Muscle of leg (tissue), 11 donors: ENCODE measurements around the gene GPR107. TPM values are rescaled to one million over a fixed set of nuclear protein-coding genes. Genes with fewer than 3 reads are reported as not detected.

Experiments used
- DNase-seq: peaks from one replicate; pipeline ENCODE4 v3.0.0; 2013
- H3K27ac ChIP-seq: one replicate; pipeline ENCODE4 v1.5.1; 2013; ENCODE audit warnings: mild to moderate bottlenecking, low read length, control low read depth
- H3K27me3 ChIP-seq: one replicate; pipeline ENCODE4 v1.6.1; 2013; ENCODE audit warnings: low read length; ENCODE audit not compliant: control insufficient read depth, insufficient read depth
- H3K36me3 ChIP-seq: one replicate; pipeline ENCODE4 v1.6.1; 2013; ENCODE audit warnings: low read length; ENCODE audit not compliant: control insufficient read depth, insufficient read depth
- H3K4me1 ChIP-seq: one replicate; pipeline ENCODE4 v1.6.1; 2013; ENCODE audit warnings: low read length; ENCODE audit not compliant: control insufficient read depth, insufficient read depth
- H3K4me3 ChIP-seq: one replicate; pipeline ENCODE4 v1.5.1; 2013; ENCODE audit warnings: low read length, control low read depth
- H3K9me3 ChIP-seq: replicated peaks from 2 replicates; pipeline ENCODE4 v1.6.1; 2013; ENCODE audit warnings: low read depth, low read length; ENCODE audit not compliant: control insufficient read depth
- WGBS: methylation state at CpG from one replicate; pipeline ENCODE4 v1.1.5; 2013; ENCODE audit warnings: missing lambda C conversion rate; ENCODE audit not compliant: insufficient coverage; 5-methylcytosine and 5-hydroxymethylcytosine counted together
- polyA plus RNA-seq, 8 donors: library from polyadenylated mRNA; unstranded; fragments of 120-200 nt; gene quantifications; one replicate each; pipeline versions ENCODE4 v1.2.1 to v1.2.3, GENCODE V29; 2013; ENCODE audit warnings: inconsistent platforms in 1 of 8, low replicate concordance in 1 of 8; ENCODE audit not compliant: insufficient read length in 8 of 8, insufficient read depth in 1 of 8
- total RNA-seq: library from RNA; stranded (reverse); fragments of 120-200 nt; gene quantifications from one replicate; pipeline ENCODE4 v1.2.4, GENCODE V29; 2013

The GPR107 gene
- total and polyA plus RNA-seq, 9 donors, result 17.9 to 42.1 (median 35.7) TPM

- Histone ChIP-seq H3K27ac (peak overlapping the region; percentile 7), H3K36me3 (no peaks in the 10 kb centered on the region), H3K4me1 (peaks cover 48% of the 10 kb centered on the region), H3K9me3 (no peaks in the 10 kb centered on the region), H3K4me3 (no peak overlapping the region), H3K27me3 (peaks cover 12% of the 10 kb centered on the region)
- DNase-seq, result no peak
- WGBS, result 64% methylated on average over 18 of the region's 24 CpGs
Observed at GRCh38 chr9:130143279-130143893, 89.7 kb downstream of the GPR107 start.

GRCh38 chr9:130143958-130144366 is 90.3 kb downstream of the GPR107 start:
- H3K9me3 ChIP-seq, result no peaks in the 10 kb centered on the region
- H3K27me3 ChIP-seq, result peaks cover 12% of the 10 kb centered on the region
- H3K36me3 ChIP-seq, result no peaks in the 10 kb centered on the region
- no peak overlapping the region for H3K4me3 ChIP-seq
- 7% methylated on average over 14 of the region's 14 CpGs for WGBS
- H3K27ac ChIP-seq, result peak overlapping the region; percentile 7
- H3K4me1 ChIP-seq, result peaks cover 42% of the 10 kb centered on the region
- peak; percentile 65 for DNase-seq

- DNase-seq, result no peak
- H3K27ac ChIP-seq, result no peak overlapping the region
- peaks cover 12% of the 10 kb centered on the region for H3K27me3 ChIP-seq
- H3K4me3 ChIP-seq, result no peak overlapping the region
- peaks cover 35% of the 10 kb centered on the region for H3K4me1 ChIP-seq
- H3K9me3 ChIP-seq, result no peaks in the 10 kb centered on the region
- H3K36me3 ChIP-seq, result no peaks in the 10 kb centered on the region
- WGBS, result 80% methylated on average over 3 of the region's 5 CpGs
Observed at GRCh38 chr9:130144703-130145102, 91.0 kb downstream of the GPR107 start.

- Histone ChIP-seq H3K9me3 (no peaks in the 10 kb centered on the region), H3K4me1 (peaks cover 28% of the 10 kb centered on the region), H3K36me3 (no peaks in the 10 kb centered on the region), H3K4me3 (no peak overlapping the region), H3K27me3 (peaks cover 12% of the 10 kb centered on the region), H3K27ac (no peak overlapping the region)
- DNase-seq, result no peak
- no CpG with 5 or more reads among the region's 1 CpG for WGBS
Observed at GRCh38 chr9:130145658-130146057, 92.0 kb downstream of the GPR107 start.

GRCh38 chr9:130147198-130147597 is 93.5 kb downstream of the GPR107 start:
- H3K36me3 ChIP-seq, result no peaks in the 10 kb centered on the region
- WGBS, result no CpG with 5 or more reads among the region's 5 CpGs
- H3K27ac ChIP-seq, result no peak overlapping the region
- no peak for DNase-seq
- no peaks in the 10 kb centered on the region for H3K9me3 ChIP-seq
- no peak overlapping the region for H3K4me3 ChIP-seq
- H3K27me3 ChIP-seq, result peaks cover 12% of the 10 kb centered on the region
- H3K4me1 ChIP-seq, result peaks cover 14% of the 10 kb centered on the region

- WGBS, result no CpG with 5 or more reads among the region's 3 CpGs
- peaks cover 13% of the 10 kb centered on the region for H3K4me1 ChIP-seq
- H3K36me3 ChIP-seq, result no peaks in the 10 kb centered on the region
- H3K9me3 ChIP-seq, result no peaks in the 10 kb centered on the region
- H3K4me3 ChIP-seq, result no peak overlapping the region
- DNase-seq, result no peak
- no peak overlapping the region for H3K27ac ChIP-seq
- peaks cover 12% of the 10 kb centered on the region for H3K27me3 ChIP-seq
Observed at GRCh38 chr9:130147910-130148309, 94.2 kb downstream of the GPR107 start.

GRCh38 chr9:130149031-130149430 is 95.3 kb downstream of the GPR107 start:
- no peak overlapping the region for H3K4me3 ChIP-seq
- peaks cover 7% of the 10 kb centered on the region for H3K27me3 ChIP-seq
- H3K4me1 ChIP-seq, result peaks cover 2% of the 10 kb centered on the region
- H3K9me3 ChIP-seq, result no peaks in the 10 kb centered on the region
- H3K27ac ChIP-seq, result no peak overlapping the region
- H3K36me3 ChIP-seq, result no peaks in the 10 kb centered on the region
- DNase-seq, result no peak
- 40% methylated on average over 1 of the region's 5 CpGs for WGBS

GRCh38 chr9:130149654-130150286 is 96.1 kb downstream of the GPR107 start:
- WGBS, result 72% methylated on average over 5 of the region's 5 CpGs
- no peaks in the 10 kb centered on the region for H3K9me3 ChIP-seq
- peaks cover 4% of the 10 kb centered on the region for H3K27me3 ChIP-seq
- H3K4me3 ChIP-seq, result no peak overlapping the region
- H3K4me1 ChIP-seq, result no peaks in the 10 kb centered on the region
- no peak for DNase-seq
- H3K27ac ChIP-seq, result no peak overlapping the region
- no peaks in the 10 kb centered on the region for H3K36me3 ChIP-seq

GRCh38 chr9:130150779-130151382 is 97.2 kb downstream of the GPR107 start:
- Histone ChIP-seq H3K4me3 (no peak overlapping the region), H3K27me3 (peaks cover 3% of the 10 kb centered on the region)
- WGBS, result 71% methylated on average over 12 of the region's 14 CpGs

GRCh38 chr9:130154816-130155215 is 101.1 kb downstream of the GPR107 start:
- H3K4me3 ChIP-seq, result no peak overlapping the region
- WGBS, result 90% methylated on average over 3 of the region's 3 CpGs
- no peaks in the 10 kb centered on the region for H3K27me3 ChIP-seq
- no peaks in the 10 kb centered on the region for H3K9me3 ChIP-seq
- no peaks in the 10 kb centered on the region for H3K4me1 ChIP-seq
- no peak overlapping the region for H3K27ac ChIP-seq
- no peak for DNase-seq
- no peaks in the 10 kb centered on the region for H3K36me3 ChIP-seq

More at GRCh38 chr9:130150779-130151382, 97.2 kb downstream of the GPR107 start:
- Histone ChIP-seq H3K27ac (no peak overlapping the region), H3K4me1 (no peaks in the 10 kb centered on the region), H3K9me3 (no peaks in the 10 kb centered on the region), H3K36me3 (no peaks in the 10 kb centered on the region)
- no peak for DNase-seq
